SK-N-SH (cell line): ENCODE measurements around the gene ABCF3. TPM values are rescaled to one million over a fixed set of nuclear protein-coding genes. Genes with fewer than 3 reads are reported as not detected.

ENCODE experiments used
- CTCF ChIA-PET: fragments of 300-600, 350-600 bp; formaldehyde crosslinking; extraction: SDS; loops from one replicate; lab custom pipeline; 2021; lab: Yijun Ruan, JAX
- POLR2A ChIA-PET: fragments of 350-600 bp; sonication (Branson Sonifier 250); formaldehyde crosslinking; extraction: SDS; loops from one replicate; lab custom pipeline; 2020; ENCODE audit warnings: antibody characterized with exemption, inconsistent platforms; lab: Yijun Ruan, JAX
- DNase-seq: peaks from one replicate; pipeline ENCODE4 v3.0.0; 2012
- H2AFZ ChIP-seq: fragments of 200-600 bp; sonication (generic); 2 replicates; pipeline ENCODE4 v1.8.1; 2016; ENCODE audit warnings: antibody characterized with exemption, mild to moderate bottlenecking, low read depth
- H3F3A ChIP-seq: fragments of 200-600 bp; sonication (generic); replicated peaks from 2 replicates; pipeline ENCODE3; 2016; ENCODE audit warnings: antibody characterized with exemption, mild to moderate bottlenecking; ENCODE audit not compliant: insufficient read depth
- H3K27ac ChIP-seq, 2 experiments: fragments of 200-500 bp in 1 of 2; fragments of 200-600 bp in 1 of 2; sonication (Bioruptor generic) in 1 of 2; sonication (generic), shearing (Covaris generic) in 1 of 2; 2 replicates each; pipeline versions ENCODE4 v1.5.1 to v1.6.1; 2014 to 2016; ENCODE audit warnings: low read depth in 2 of 2, inconsistent platforms in 1 of 2, low read length in 1 of 2, mild to moderate bottlenecking in 1 of 2, mixed read lengths in 1 of 2
- H3K27me3 ChIP-seq: fragments of 200-600 bp; sonication (generic), shearing (Covaris generic); 2 replicates; pipeline ENCODE4 v1.6.1; 2016; ENCODE audit warnings: mixed run types; ENCODE audit not compliant: insufficient read depth
- H3K36me3 ChIP-seq, 2 experiments: fragments of 200-500 bp in 1 of 2; fragments of 200-600 bp in 1 of 2; sonication (Bioruptor generic) in 1 of 2; sonication (generic) in 1 of 2; replicated peaks in 1 of 2; 2 replicates each; pipeline versions ENCODE3 to v1.5.1; 2014 to 2016; ENCODE audit warnings: low read length in 1 of 2, mild to moderate bottlenecking in 1 of 2; ENCODE audit not compliant: insufficient read depth in 2 of 2, control insufficient read depth in 1 of 2
- H3K4me1 ChIP-seq, 2 experiments: fragments of 200-500 bp in 1 of 2; fragments of 200-600 bp in 1 of 2; sonication (Bioruptor generic) in 1 of 2; sonication (generic), shearing (Covaris generic) in 1 of 2; 2 replicates each; pipeline versions ENCODE4 v1.5.1 to v1.6.1; 2014 to 2016; ENCODE audit warnings: low read depth in 1 of 2, low read length in 1 of 2, mixed run types in 1 of 2; ENCODE audit not compliant: insufficient read depth in 2 of 2, control insufficient read depth in 1 of 2
- H3K4me2 ChIP-seq: fragments of 200-600 bp; sonication (generic), shearing (Covaris generic); 2 replicates; pipeline ENCODE4 v1.6.1; 2017; ENCODE audit warnings: mixed run types
- H3K4me3 ChIP-seq, 2 experiments: fragments of 200-500 bp in 1 of 2; fragments of 200-600 bp in 1 of 2; sonication (Bioruptor generic) in 1 of 2; sonication (generic), shearing (Covaris generic) in 1 of 2; 2 replicates each; pipeline versions ENCODE4 v1.5.1 to v1.8.1; 2014 to 2016; ENCODE audit warnings: low read depth in 2 of 2, inconsistent platforms in 1 of 2, low read length in 1 of 2, mild to moderate bottlenecking in 1 of 2, mixed read lengths in 1 of 2, moderate library complexity in 1 of 2
- H3K79me2 ChIP-seq: fragments of 200-600 bp; sonication (generic); 2 replicates; pipeline ENCODE4 v1.8.1; 2017; ENCODE audit warnings: mild to moderate bottlenecking; ENCODE audit not compliant: insufficient read depth
- H3K9ac ChIP-seq: fragments of 200-600 bp; sonication (generic); 2 replicates; pipeline ENCODE4 v1.6.1; 2017; ENCODE audit warnings: mixed run types
- H3K9me2 ChIP-seq: fragments of 200-600 bp; sonication (generic); 2 replicates; pipeline ENCODE4 v1.6.1; 2017; ENCODE audit warnings: mixed run types
- H3K9me3 ChIP-seq: fragments of 200-600 bp; sonication (generic); 2 replicates; pipeline ENCODE4 v1.6.1; 2017; ENCODE audit warnings: mixed run types, mild to moderate bottlenecking, moderate library complexity
- H4K20me1 ChIP-seq: fragments of 200-600 bp; sonication (generic); 2 replicates; pipeline ENCODE4 v1.6.1; 2017; ENCODE audit warnings: mild to moderate bottlenecking, mixed run types; ENCODE audit not compliant: insufficient read depth
- FOSL2 ChIP-seq: IDR thresholded peaks from 2 replicates; pipeline ENCODE4 v1.4.0; 2012; ENCODE audit warnings: low read depth, mild to moderate bottlenecking, moderate library complexity, borderline replicate concordance
- FOXJ3 ChIP-seq: sonication (generic); formaldehyde crosslinking; IDR thresholded peaks from 2 replicates; pipeline ENCODE4 v1.5.1; 2020; ENCODE audit warnings: mild to moderate bottlenecking, missing genetic modification reagents
- GABPA ChIP-seq: IDR thresholded peaks from 2 replicates; pipeline ENCODE4 v1.4.0; 2012; ENCODE audit warnings: low read depth, mild to moderate bottlenecking
- MEF2A ChIP-seq: IDR thresholded peaks from 2 replicates; pipeline ENCODE4 v1.4.0; 2012; ENCODE audit warnings: low read depth, borderline replicate concordance
- POLR2AphosphoS5 ChIP-seq: IDR thresholded peaks from 2 replicates; pipeline ENCODE4 v1.6.1; 2012; ENCODE audit warnings: low read depth, low read length
- RCOR1 ChIP-seq: fragments of 150-350 bp; IDR thresholded peaks from 2 replicates; pipeline ENCODE4 v1.6.1; 2017; ENCODE audit warnings: antibody characterized with exemption, low read length
- RXRA ChIP-seq: IDR thresholded peaks from 2 replicates; pipeline ENCODE4 v1.4.0; 2012; ENCODE audit warnings: low read depth, mild to moderate bottlenecking, borderline replicate concordance
- TCF12 ChIP-seq: IDR thresholded peaks from 2 replicates; pipeline ENCODE4 v1.4.0; 2012
- USF1 ChIP-seq: IDR thresholded peaks from 2 replicates; pipeline ENCODE4 v1.4.0; 2012; ENCODE audit warnings: low read depth, borderline replicate concordance
- USF2 ChIP-seq: fragments of 150-350 bp; IDR thresholded peaks from 2 replicates; pipeline ENCODE4 v1.6.1; 2017; ENCODE audit warnings: antibody characterized with exemption, low read length, low read depth, borderline replicate concordance
- YY1 ChIP-seq: IDR thresholded peaks from 2 replicates; pipeline ENCODE4 v1.4.0; 2012; ENCODE audit warnings: low read depth, mild to moderate bottlenecking
- WGBS: methylation state at CpG from one replicate; pipeline ENCODE4 v1.1.6; 2017; ENCODE audit warnings: low lambda C conversion rate; 5-methylcytosine and 5-hydroxymethylcytosine counted together
- polyA plus RNA-seq, 3 experiments: library from polyadenylated mRNA; depleted of rRNA; stranded (reverse); fragments of >200 nt; gene quantifications; 2 replicates each; pipeline ENCODE4 v1.2.3, GENCODE V29; 2012
- TF ChIP-seq, protein P1 (sequence below): IDR thresholded peaks from 2 replicates; pipeline ENCODE4 v1.6.1; 2012; ENCODE audit warnings: mild to moderate bottlenecking, low read depth, low read length, moderate library complexity
- TF ChIP-seq, protein P2 (sequence below): IDR thresholded peaks from 2 replicates; pipeline ENCODE4; 2012

The ABCF3 gene
- polyA plus RNA-seq, 1 of the 3 experiments (the other 2 are of a cell fraction): 55.6 TPM

- WGBS: 63% methylated on average over 1 of the region's 1 CpG
- Histone ChIP-seq H3K4me1 (peaks cover 0 to 12% of the 10 kb centered on the region in 2 experiments; a peak in 2 of 4 replicates), H4K20me1 (0 out of 2 replicates have a peak, but pooled peaks cover 11% of the 10 kb centered on the region), H3K9me2 (no peaks in the 10 kb centered on the region), H2AFZ (no peak overlapping the region), H3F3A (no peaks in the 10 kb centered on the region), H3K9me3 (no peaks in the 10 kb centered on the region), H3K4me2 (no peak overlapping the region), H3K27me3 (no peaks in the 10 kb centered on the region), H3K9ac (no peak overlapping the region), H3K27ac (no peak overlapping the region), H3K4me3 (no peak overlapping the region), H3K36me3 (peaks cover 0 to 8% of the 10 kb centered on the region in 2 experiments), H3K79me2 (no peaks in the 10 kb centered on the region)
- CTCF ChIA-PET: interaction anchor here (2.3 to 3.5 kb wide), 3 partner anchors 9 to 12 kb away, joined by 12 to 25 read pairs (median 16); partner anchors contain the start of genes EEF1AKMT4 and VWA5B2
- TF ChIP-seq USF2: no peak
- DNase-seq: no peak
- POLR2A ChIA-PET: interaction anchor here (1.3 kb wide), 1 partner anchor 9 kb away, joined by 5 read pairs; no protein-coding TSS in a partner anchor
These were observed 51.8 kb downstream of the ABCF3 start for GRCh38 chr3:184237807-184238206.

- 74% methylated on average over 11 of the region's 13 CpGs for WGBS
- ChIA-PET CTCF (interaction anchor here (0.6 to 3.5 kb wide), 4 partner anchors 9 to 1060 kb away, joined by 3 to 25 read pairs (median 14); partner anchors contain the start of genes EEF1AKMT4 and VWA5B2), POLR2A (interaction anchor here (1.3 kb wide), 1 partner anchor 8 kb away, joined by 5 read pairs; no protein-coding TSS in a partner anchor)
These were observed 52.3 kb downstream of the ABCF3 start for GRCh38 chr3:184238246-184238818.

More at GRCh38 chr3:184238246-184238818, 52.3 kb downstream of the ABCF3 start:
- H3K9me3 ChIP-seq: no peaks in the 10 kb centered on the region
- no peaks in the 10 kb centered on the region for H3K27me3 ChIP-seq
- no peak overlapping the region for H3K4me3 ChIP-seq
- peaks cover 3 to 13% of the 10 kb centered on the region in 2 experiments for H3K36me3 ChIP-seq
- H2AFZ ChIP-seq: no peak overlapping the region
- TF ChIP-seq TCF12: no peak
- TF ChIP-seq FOXJ3 (CRISPR knock-in tag): no peak
- no peak for TF ChIP-seq RXRA
- TF ChIP-seq RCOR1: no peak
- no peak for TF ChIP-seq YY1
- TF ChIP-seq USF1: no peak
- no peak for TF ChIP-seq MEF2A
- TF ChIP-seq, protein P1, sequence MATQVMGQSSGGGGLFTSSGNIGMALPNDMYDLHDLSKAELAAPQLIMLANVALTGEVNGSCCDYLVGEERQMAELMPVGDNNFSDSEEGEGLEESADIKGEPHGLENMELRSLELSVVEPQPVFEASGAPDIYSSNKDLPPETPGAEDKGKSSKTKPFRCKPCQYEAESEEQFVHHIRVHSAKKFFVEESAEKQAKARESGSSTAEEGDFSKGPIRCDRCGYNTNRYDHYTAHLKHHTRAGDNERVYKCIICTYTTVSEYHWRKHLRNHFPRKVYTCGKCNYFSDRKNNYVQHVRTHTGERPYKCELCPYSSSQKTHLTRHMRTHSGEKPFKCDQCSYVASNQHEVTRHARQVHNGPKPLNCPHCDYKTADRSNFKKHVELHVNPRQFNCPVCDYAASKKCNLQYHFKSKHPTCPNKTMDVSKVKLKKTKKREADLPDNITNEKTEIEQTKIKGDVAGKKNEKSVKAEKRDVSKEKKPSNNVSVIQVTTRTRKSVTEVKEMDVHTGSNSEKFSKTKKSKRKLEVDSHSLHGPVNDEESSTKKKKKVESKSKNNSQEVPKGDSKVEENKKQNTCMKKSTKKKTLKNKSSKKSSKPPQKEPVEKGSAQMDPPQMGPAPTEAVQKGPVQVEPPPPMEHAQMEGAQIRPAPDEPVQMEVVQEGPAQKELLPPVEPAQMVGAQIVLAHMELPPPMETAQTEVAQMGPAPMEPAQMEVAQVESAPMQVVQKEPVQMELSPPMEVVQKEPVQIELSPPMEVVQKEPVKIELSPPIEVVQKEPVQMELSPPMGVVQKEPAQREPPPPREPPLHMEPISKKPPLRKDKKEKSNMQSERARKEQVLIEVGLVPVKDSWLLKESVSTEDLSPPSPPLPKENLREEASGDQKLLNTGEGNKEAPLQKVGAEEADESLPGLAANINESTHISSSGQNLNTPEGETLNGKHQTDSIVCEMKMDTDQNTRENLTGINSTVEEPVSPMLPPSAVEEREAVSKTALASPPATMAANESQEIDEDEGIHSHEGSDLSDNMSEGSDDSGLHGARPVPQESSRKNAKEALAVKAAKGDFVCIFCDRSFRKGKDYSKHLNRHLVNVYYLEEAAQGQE: no peak
- TF ChIP-seq, protein P2, sequence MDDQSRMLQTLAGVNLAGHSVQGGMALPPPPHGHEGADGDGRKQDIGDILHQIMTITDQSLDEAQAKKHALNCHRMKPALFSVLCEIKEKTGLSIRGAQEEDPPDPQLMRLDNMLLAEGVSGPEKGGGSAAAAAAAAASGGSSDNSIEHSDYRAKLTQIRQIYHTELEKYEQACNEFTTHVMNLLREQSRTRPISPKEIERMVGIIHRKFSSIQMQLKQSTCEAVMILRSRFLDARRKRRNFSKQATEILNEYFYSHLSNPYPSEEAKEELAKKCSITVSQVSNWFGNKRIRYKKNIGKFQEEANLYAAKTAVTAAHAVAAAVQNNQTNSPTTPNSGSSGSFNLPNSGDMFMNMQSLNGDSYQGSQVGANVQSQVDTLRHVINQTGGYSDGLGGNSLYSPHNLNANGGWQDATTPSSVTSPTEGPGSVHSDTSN: no peak
- no peak for TF ChIP-seq GABPA
- TF ChIP-seq FOSL2: no peak
- no peak for TF ChIP-seq POLR2AphosphoS5
- peak; percentile 33 for DNase-seq
- H3K9ac ChIP-seq: no peak overlapping the region
- no peaks in the 10 kb centered on the region for H3K79me2 ChIP-seq
- H3K9me2 ChIP-seq: no peaks in the 10 kb centered on the region
- 0 out of 2 replicates have a peak, but pooled peaks cover 11% of the 10 kb centered on the region for H4K20me1 ChIP-seq
- H3K4me1 ChIP-seq: peaks cover 0 to 12% of the 10 kb centered on the region in 2 experiments; a peak in 2 of 4 replicates
- H3K27ac ChIP-seq: no peak overlapping the region
- no peaks in the 10 kb centered on the region for H3F3A ChIP-seq
- H3K4me2 ChIP-seq: no peak overlapping the region
